ENCODE measurements around the gene METTL4.

DNA sequence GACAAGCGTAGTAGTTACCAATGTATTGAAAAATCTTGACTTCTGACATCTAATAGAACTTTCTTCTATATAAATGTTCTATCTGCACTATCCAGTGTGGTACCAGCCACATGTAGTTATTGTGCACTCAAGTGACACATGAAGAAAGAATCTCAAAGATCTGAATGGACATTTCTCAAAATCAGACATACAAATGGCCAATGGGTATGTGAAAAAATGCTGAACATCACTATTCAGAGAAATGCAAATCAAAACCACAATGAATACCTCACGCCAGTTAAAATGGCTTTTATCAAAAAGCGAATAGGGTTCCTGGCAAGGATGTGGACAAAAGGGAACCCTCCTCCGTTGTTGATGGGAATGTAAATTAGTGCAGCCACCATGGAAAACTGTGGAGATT lies 46.7 kb upstream of the METTL4 start:
- TF ChIP-seq, protein P1, sequence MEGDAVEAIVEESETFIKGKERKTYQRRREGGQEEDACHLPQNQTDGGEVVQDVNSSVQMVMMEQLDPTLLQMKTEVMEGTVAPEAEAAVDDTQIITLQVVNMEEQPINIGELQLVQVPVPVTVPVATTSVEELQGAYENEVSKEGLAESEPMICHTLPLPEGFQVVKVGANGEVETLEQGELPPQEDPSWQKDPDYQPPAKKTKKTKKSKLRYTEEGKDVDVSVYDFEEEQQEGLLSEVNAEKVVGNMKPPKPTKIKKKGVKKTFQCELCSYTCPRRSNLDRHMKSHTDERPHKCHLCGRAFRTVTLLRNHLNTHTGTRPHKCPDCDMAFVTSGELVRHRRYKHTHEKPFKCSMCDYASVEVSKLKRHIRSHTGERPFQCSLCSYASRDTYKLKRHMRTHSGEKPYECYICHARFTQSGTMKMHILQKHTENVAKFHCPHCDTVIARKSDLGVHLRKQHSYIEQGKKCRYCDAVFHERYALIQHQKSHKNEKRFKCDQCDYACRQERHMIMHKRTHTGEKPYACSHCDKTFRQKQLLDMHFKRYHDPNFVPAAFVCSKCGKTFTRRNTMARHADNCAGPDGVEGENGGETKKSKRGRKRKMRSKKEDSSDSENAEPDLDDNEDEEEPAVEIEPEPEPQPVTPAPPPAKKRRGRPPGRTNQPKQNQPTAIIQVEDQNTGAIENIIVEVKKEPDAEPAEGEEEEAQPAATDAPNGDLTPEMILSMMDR (IDR thresholded peaks at IDR 0.05; ENCODE audit: low read depth, low read length, poor library complexity, severe bottlenecking), result no peak
- no peak for TF ChIP-seq EZH2phosphoT487 (IDR thresholded peaks at IDR 0.05; ENCODE audit: borderline replicate concordance, low read length)

All from DOHH2 (cell line).